GM12872 (cell line): ENCODE measurements around the gene CPPED1.

Source experiments
- CTCF ChIP-seq: IDR thresholded peaks from 3 replicates; pipeline ENCODE4 v1.5.1; 2011; ENCODE audit warnings: low read depth, mild to moderate bottlenecking, low read length, moderate library complexity; ENCODE audit not compliant: insufficient read depth

CPPED1 gene

DNA sequence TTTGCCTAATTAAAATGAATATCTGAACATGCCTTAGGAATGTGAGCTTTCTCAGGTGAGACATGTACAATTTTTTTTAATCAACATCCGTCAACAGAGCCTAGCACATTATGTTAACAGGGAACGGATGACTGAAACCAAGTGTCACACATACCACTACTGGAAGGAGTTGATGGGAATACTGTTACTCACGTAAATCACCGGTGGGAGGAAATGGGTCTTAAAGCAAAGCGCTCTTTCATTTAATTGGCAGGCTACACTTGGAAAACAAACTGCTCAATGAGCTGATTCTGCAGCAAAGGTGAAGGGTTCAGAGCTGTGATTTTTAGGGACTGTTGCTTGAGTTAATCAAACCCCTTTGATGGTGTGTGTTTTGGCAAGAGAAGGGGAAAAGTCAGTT is 4.8 kb downstream of the CPPED1 start:
- no peak for TF ChIP-seq CTCF

- TF ChIP-seq CTCF = no peak
Observed at GRCh38 chr16:12798171-12798570, 5.5 kb downstream of the CPPED1 start.

- no peak for TF ChIP-seq CTCF
Observed at GRCh38 chr16:12796498-12796897, 7.2 kb downstream of the CPPED1 start.

DNA sequence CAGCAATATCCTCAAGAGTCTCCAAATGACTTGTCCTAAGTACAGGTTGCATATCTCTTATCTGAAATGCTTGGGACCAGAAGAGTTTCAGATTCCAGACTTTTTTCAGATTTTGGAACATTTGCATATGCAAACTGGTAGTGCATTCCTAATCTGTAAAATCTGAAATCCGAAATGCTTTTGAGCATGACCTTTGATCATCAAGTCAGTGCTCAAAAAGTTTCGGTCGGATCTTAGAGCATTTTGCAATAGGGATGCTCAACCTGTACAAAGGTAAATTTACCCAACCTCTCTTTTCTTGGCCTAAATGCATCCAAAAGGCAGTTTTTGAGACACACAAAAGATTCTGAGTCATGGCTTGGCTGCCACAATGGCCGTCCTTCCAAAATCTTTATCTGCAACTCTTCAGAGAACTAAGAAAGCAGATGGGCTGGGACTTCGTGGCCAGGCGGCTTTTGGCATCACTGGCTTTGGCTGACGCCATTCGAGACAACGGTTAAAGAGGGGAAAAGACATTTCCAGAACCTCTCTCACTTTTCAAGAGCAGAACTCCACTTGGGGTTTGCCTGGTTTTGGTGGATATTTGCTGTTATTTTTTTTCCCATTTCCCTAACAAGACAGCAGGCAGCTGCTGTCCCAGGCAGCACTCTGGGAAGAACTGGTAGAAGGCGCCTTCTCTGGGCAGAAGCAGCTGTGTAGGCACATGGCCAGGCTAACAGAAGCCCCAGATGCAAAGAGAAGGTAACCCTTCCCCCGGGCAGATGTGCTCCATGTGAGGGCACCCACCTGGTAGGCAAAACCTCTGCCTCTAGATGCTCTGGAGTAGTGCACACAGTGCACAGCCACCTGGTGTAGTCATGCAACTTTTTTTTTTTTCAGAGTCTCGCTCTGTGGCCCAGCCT is 8.9 kb downstream of the CPPED1 start:
- TF ChIP-seq CTCF = no peak

- TF ChIP-seq CTCF = no peak
Observed at GRCh38 chr16:12793865-12794240, 9.8 kb downstream of the CPPED1 start.

DNA sequence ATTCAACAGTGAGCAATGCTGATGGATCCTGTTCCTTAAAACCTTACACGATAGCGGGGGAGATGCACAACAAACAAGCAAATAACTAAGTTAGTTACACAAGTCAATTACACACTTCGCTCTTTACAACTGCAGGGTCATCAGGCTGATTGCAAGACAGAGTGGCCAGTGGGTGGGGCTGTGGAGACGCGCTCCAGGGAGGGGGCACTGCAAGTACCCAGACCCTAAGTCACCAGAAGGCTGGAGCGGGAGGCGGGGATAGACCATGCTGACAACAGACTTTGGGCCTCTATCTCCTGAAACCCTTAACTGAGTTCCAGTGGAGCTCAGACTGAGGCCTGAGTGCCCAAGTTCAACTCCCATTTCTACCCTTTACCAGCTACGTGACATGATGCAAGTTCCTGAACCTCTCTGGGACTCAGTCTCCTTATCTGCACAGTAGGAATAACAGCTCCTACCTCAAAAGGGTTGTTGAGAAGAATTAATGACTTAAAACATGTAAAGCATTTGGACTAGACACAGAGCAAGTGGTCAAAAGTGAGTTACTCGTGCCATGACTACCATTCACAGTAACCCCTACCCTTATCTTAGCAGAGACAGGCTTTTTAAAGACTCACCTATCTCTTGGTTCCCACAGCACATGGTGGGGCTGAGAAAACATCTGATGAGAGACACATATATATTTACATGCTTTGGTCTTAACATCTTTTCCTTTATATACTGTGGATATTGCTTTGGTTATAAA is 10.4 kb downstream of the CPPED1 start:
- TF ChIP-seq CTCF = no peak

GRCh38 chr16:12791340-12791739 is 12.3 kb downstream of the CPPED1 start:
- TF ChIP-seq CTCF = no peak
